WERI-Rb-1 (cell line): Measurements from ENCODE around the gene NEUROG2.

Experiments used
- DNase-seq: peaks from one replicate; pipeline ENCODE4 v3.0.0-alpha.2; 2020
- H3K27ac ChIP-seq: fragments of 250-450 bp; sonication (Bioruptor Pico); 2 replicates; pipeline ENCODE4 v1.5.1; 2020; ENCODE audit warnings: mild to moderate bottlenecking, moderate library complexity
- H3K27me3 ChIP-seq: fragments of 250-450 bp; sonication (Bioruptor Pico); 2 replicates; pipeline ENCODE4 v1.5.1; 2021; ENCODE audit warnings: mild to moderate bottlenecking, low read depth, moderate library complexity; ENCODE audit not compliant: insufficient read depth, severe bottlenecking
- H3K36me3 ChIP-seq: fragments of 250-450 bp; sonication (Bioruptor Pico); 2 replicates; pipeline ENCODE4 v1.5.1; 2020; ENCODE audit warnings: mild to moderate bottlenecking, moderate library complexity
- H3K4me3 ChIP-seq: 2 replicates; pipeline ENCODE4 v1.5.1; 2011; ENCODE audit warnings: low read depth, mild to moderate bottlenecking, control low read depth, low read length
- H3K9me3 ChIP-seq: fragments of 250-450 bp; sonication (Bioruptor Pico); 2 replicates; pipeline ENCODE4 v1.5.1; 2021; ENCODE audit warnings: mild to moderate bottlenecking, moderate library complexity; ENCODE audit not compliant: severe bottlenecking
- CTCF ChIP-seq: IDR thresholded peaks from 2 replicates; pipeline ENCODE4 v1.5.1; 2011; ENCODE audit warnings: low read depth, mild to moderate bottlenecking, control low read depth, inconsistent platforms, low read length

NEUROG2 gene

GRCh38 chr4:112510291-112511092, 5.5 kb downstream of the NEUROG2 start:
- Histone ChIP-seq H3K9me3 (no peaks in the 10 kb centered on the region), H3K27me3 (peaks cover 97% of the 10 kb centered on the region), H3K27ac (no peak overlapping the region), H3K36me3 (no peaks in the 10 kb centered on the region), H3K4me3 (peak overlapping the region; percentile 21)
- no peak for DNase-seq
- TF ChIP-seq CTCF = no peak

DNA sequence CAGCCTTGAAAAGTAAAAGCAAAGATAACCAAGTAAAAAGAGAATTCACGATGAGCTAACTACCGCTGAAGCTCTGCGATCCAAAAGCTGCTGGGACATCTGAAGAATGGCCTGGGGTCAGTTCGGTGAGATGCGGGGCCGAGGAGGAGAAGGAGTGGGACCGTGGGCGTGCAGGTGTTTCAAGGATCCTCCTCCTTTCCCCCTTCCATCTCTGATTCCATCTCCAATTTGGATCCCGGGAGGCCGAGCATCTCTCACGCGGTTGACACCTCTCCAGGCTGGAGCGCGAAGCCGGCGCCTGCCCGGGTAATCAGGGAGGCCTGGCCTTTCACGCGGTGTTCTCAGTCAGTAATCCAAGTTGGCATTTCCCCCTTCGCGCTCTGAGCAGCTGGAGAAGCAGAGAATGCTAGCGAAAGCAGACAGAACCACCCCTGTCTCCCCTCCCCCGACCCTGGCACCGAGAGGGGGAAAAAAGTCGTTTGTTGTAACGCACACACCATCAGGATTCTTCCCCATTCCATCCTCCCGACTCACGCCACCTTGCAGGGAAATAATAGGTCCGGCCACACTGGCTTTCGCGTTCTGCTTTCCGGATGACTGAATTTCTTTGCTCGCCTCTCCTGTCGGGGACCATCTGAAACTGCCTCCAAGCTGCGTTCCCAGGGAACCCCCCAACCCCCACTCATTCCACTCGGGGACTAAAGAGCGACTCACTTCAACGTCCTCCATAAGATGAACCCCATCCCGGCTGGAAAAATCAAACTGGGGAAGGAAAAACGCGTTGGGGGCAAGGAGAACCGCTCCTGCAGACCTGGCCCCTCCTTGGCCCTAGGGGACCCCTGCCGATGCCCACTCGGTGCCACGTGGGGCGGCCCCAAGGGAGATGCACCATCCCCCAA, 6.5 kb downstream of the NEUROG2 start:
- no peaks in the 10 kb centered on the region for H3K36me3 ChIP-seq
- no peak overlapping the region for H3K4me3 ChIP-seq
- DNase-seq = no peak
- H3K9me3 ChIP-seq = no peaks in the 10 kb centered on the region
- H3K27ac ChIP-seq = no peak overlapping the region
- no peak for TF ChIP-seq CTCF
- peaks cover 96% of the 10 kb centered on the region for H3K27me3 ChIP-seq

GRCh38 chr4:112508356-112508755, 7.6 kb downstream of the NEUROG2 start:
- no peak for DNase-seq
- no peak for TF ChIP-seq CTCF
- no peak overlapping the region for H3K27ac ChIP-seq
- peaks cover 95% of the 10 kb centered on the region for H3K27me3 ChIP-seq
- H3K4me3 ChIP-seq = no peak overlapping the region
- H3K36me3 ChIP-seq = no peaks in the 10 kb centered on the region
- H3K9me3 ChIP-seq = no peaks in the 10 kb centered on the region

DNA sequence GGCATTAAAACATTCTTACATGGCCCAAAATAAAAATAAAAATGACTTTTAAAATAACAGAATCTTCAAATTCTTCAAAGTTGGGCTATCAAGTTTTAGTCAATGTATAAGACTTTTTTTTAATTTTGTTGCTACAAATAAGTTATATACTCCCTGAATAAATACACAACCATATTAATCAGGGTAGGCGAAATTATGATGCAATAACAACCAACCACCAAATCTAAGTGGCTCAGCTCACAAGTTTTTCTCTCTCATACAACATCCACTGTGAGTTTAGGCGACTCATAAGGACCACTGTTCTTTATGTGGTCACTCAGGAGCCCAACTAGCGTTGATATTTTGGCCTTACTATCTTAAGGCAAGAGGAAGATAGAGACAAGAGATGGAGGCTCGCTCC, 11.2 kb downstream of the NEUROG2 start:
- Histone ChIP-seq H3K4me3 (no peak overlapping the region), H3K36me3 (no peaks in the 10 kb centered on the region), H3K27me3 (peaks cover 74% of the 10 kb centered on the region), H3K9me3 (no peaks in the 10 kb centered on the region), H3K27ac (no peak overlapping the region)
- TF ChIP-seq CTCF = no peak
- DNase-seq = no peak

- no peak overlapping the region for H3K4me3 ChIP-seq
- no peak for TF ChIP-seq CTCF
- DNase-seq = no peak
- H3K9me3 ChIP-seq = no peaks in the 10 kb centered on the region
- H3K27ac ChIP-seq = no peak overlapping the region
- peaks cover 58% of the 10 kb centered on the region for H3K27me3 ChIP-seq
- no peaks in the 10 kb centered on the region for H3K36me3 ChIP-seq
These were observed 13.1 kb downstream of the NEUROG2 start for GRCh38 chr4:112502871-112503270.
